Right lobe of liver (tissue), 4 donors: ENCODE measurements around the gene GRIA3.

ENCODE experiments used
- POLR2A ChIP-seq: fragments of 450-650 bp; IDR thresholded peaks from one replicate; pipeline ENCODE4 v1.6.1; 2017; ENCODE audit warnings: antibody characterized with exemption, mild to moderate bottlenecking
- TF ChIP-seq, protein P1 (sequence below), 4 donors: fragments of 200-600 bp in 3 of 4; fragments of 450-650 bp in 1 of 4; IDR thresholded peaks; one replicate each; pipeline versions ENCODE4 v1.5.1 to v1.8.0; 2016 to 2022; ENCODE audit warnings: antibody characterized with exemption in 4 of 4, mild to moderate bottlenecking in 2 of 4
- donor health status: DM: no; HTN: no; CAD: no.
- donor health status: DM: no; HTN: no; CAD: no.
- donor health status: DM: no; HTN: yes; CAD: no.

GRCh38 chrX:123256378-123256777 is 72.3 kb downstream of the GRIA3 start:
- TF ChIP-seq POLR2A, result no peak
- TF ChIP-seq, protein P1, sequence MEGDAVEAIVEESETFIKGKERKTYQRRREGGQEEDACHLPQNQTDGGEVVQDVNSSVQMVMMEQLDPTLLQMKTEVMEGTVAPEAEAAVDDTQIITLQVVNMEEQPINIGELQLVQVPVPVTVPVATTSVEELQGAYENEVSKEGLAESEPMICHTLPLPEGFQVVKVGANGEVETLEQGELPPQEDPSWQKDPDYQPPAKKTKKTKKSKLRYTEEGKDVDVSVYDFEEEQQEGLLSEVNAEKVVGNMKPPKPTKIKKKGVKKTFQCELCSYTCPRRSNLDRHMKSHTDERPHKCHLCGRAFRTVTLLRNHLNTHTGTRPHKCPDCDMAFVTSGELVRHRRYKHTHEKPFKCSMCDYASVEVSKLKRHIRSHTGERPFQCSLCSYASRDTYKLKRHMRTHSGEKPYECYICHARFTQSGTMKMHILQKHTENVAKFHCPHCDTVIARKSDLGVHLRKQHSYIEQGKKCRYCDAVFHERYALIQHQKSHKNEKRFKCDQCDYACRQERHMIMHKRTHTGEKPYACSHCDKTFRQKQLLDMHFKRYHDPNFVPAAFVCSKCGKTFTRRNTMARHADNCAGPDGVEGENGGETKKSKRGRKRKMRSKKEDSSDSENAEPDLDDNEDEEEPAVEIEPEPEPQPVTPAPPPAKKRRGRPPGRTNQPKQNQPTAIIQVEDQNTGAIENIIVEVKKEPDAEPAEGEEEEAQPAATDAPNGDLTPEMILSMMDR (IDR thresholded peaks at IDR 0.05), result no peak
